K562 (cell line): ENCODE measurements around the gene ZFP3. TPM values are rescaled to one million over a fixed set of nuclear protein-coding genes. Genes with fewer than 3 reads are reported as not detected.

Experiments
- ATAC-seq: fragments of 200-7000 bp; cut with Tn5 transposase; 3 replicates; pipeline ENCODE4 v1.9.1; 2020; ENCODE audit warnings: moderate library complexity
- BruUV-seq: library from RNA; stranded (reverse); fragments of 400-500 nt; replicated peaks from 2 replicates; lab custom pipeline; 2021; lab: Mats Ljungman, UMichigan
- CTCF ChIA-PET: fragments of 300-600 bp; formaldehyde crosslinking; extraction: SDS; loops from one replicate; lab custom pipeline; 2021; ENCODE audit warnings: low intra/inter-chr PET ratio; lab: Yijun Ruan, JAX
- POLR2A ChIA-PET: fragments of 300-600, 350-650 bp; sonication (Branson Sonifier 250); formaldehyde crosslinking; extraction: SDS; loops from one replicate; lab custom pipeline; 2021; ENCODE audit warnings: antibody characterized with exemption, inconsistent platforms; lab: Yijun Ruan, JAX
- DNase-seq, 4 experiments: peaks; one replicate each; pipeline versions ENCODE4 v3.0.0 to v3.0.0-alpha.2; 2011 to 2018; ENCODE audit warnings: low spot score in 3 of 4, mixed read lengths in 3 of 4; ENCODE audit errors: extremely low read depth in 1 of 4
- FAIRE-seq: peaks from 2 replicates; lab custom pipeline; 2011; peaks lifted over from hg19 to GRCh38; lab: Jason Lieb, UNC
- H2AFZ ChIP-seq: 2 replicates; pipeline ENCODE4 v1.6.0; 2011; ENCODE audit warnings: low read depth, low read length, control low read depth, inconsistent platforms
- H3K27ac ChIP-seq: fragments of 200-600 bp; 3 replicates; pipeline ENCODE4 v1.8.0; 2011; ENCODE audit warnings: low read depth, mild to moderate bottlenecking, control low read depth, inconsistent platforms, low read length, moderate library complexity, mixed read lengths; ENCODE audit errors: extremely low read depth
- H3K27me3 ChIP-seq, 2 experiments: fragments of 300-600 bp in 1 of 2; 2 replicates in 1 of 2; 3 replicates in 1 of 2; pipeline versions ENCODE4 v1.6.0 to v1.8.0; 2011; ENCODE audit warnings: inconsistent platforms in 2 of 2, low read length in 2 of 2, mild to moderate bottlenecking in 1 of 2, mixed read lengths in 1 of 2, moderate library complexity in 1 of 2; ENCODE audit not compliant: control insufficient read depth in 2 of 2, insufficient read depth in 2 of 2
- H3K36me3 ChIP-seq: fragments of 300-600 bp; 3 replicates; pipeline ENCODE4 v1.8.0; 2011; ENCODE audit warnings: mild to moderate bottlenecking, low read length, inconsistent platforms; ENCODE audit not compliant: control insufficient read depth, insufficient read depth
- H3K4me1 ChIP-seq, 2 experiments: fragments of 200-600 bp in 1 of 2; replicated peaks in 1 of 2; 2 replicates in 1 of 2; 3 replicates in 1 of 2; pipeline versions ENCODE4 v1.5.1 to v1.8.0; 2011; ENCODE audit warnings: inconsistent platforms in 2 of 2, low read length in 2 of 2, mild to moderate bottlenecking in 1 of 2, mixed read lengths in 1 of 2, moderate library complexity in 1 of 2; ENCODE audit not compliant: control insufficient read depth in 2 of 2, insufficient read depth in 2 of 2
- H3K4me2 ChIP-seq: 2 replicates; pipeline ENCODE4 v1.6.1; 2011; ENCODE audit warnings: low read length, control low read depth, inconsistent platforms, mixed read lengths; ENCODE audit not compliant: insufficient read depth
- H3K4me3 ChIP-seq: fragments of 200-600 bp; sonication (generic), shearing (Covaris generic); 2 replicates; pipeline ENCODE4 v1.5.1; 2016; ENCODE audit warnings: control low read depth, inconsistent platforms
- H3K79me2 ChIP-seq: fragments of 200-600 bp; 3 replicates; pipeline ENCODE4 v1.8.0; 2011; ENCODE audit warnings: low read length, inconsistent platforms; ENCODE audit not compliant: control insufficient read depth, insufficient read depth
- H3K9ac ChIP-seq, 2 experiments: 2 replicates each; pipeline versions ENCODE4 v1.6.0 to v1.6.1; 2011; ENCODE audit warnings: low read depth in 2 of 2, low read length in 2 of 2, control low read depth in 1 of 2, inconsistent platforms in 1 of 2, mild to moderate bottlenecking in 1 of 2, mixed read lengths in 1 of 2; ENCODE audit not compliant: insufficient read depth in 1 of 2
- H3K9me1 ChIP-seq: one replicate; pipeline ENCODE4 v1.6.0; 2011; ENCODE audit warnings: inconsistent platforms, mild to moderate bottlenecking, low read length, moderate library complexity; ENCODE audit not compliant: control insufficient read depth, insufficient read depth
- H3K9me3 ChIP-seq: replicated peaks from 2 replicates; pipeline ENCODE4 v1.5.1; 2011; ENCODE audit warnings: low read depth, low read length, inconsistent platforms; ENCODE audit not compliant: control insufficient read depth, insufficient read depth
- H4K20me1 ChIP-seq: replicated peaks from 2 replicates; pipeline ENCODE4 v1.6.1; 2011; ENCODE audit warnings: low read length, inconsistent platforms, mixed read lengths; ENCODE audit not compliant: control insufficient read depth, insufficient read depth
- ETS2 ChIP-seq: IDR thresholded peaks from 2 replicates; pipeline ENCODE4 v1.6.1; 2016; ENCODE audit warnings: borderline replicate concordance, missing genetic modification characterization, mild to moderate bottlenecking, moderate library complexity, missing compliant biosample characterization; ENCODE audit not compliant: poor library complexity, severe bottlenecking
- EWSR1 ChIP-seq: fragments of 450-650 bp; IDR thresholded peaks from 2 replicates; pipeline ENCODE4 v1.6.1; 2018; ENCODE audit warnings: borderline replicate concordance, mild to moderate bottlenecking, low read depth, moderate library complexity; ENCODE audit not compliant: partially characterized antibody
- OTX1 ChIP-seq: fragments of 450-650 bp; formaldehyde crosslinking; IDR thresholded peaks from 2 replicates; pipeline ENCODE4 v1.4.0; 2022; ENCODE audit warnings: mild to moderate bottlenecking
- RBM17 ChIP-seq: fragments of 200-400 bp; formaldehyde crosslinking; IDR thresholded peaks from 2 replicates; pipeline ENCODE4 v1.6.1; 2017; ENCODE audit warnings: low read depth, mild to moderate bottlenecking, low read length, borderline replicate concordance
- SMAD3 ChIP-seq: fragments of 450-650 bp; formaldehyde crosslinking; conservative IDR thresholded peaks from 2 replicates; pipeline ENCODE4 v1.4.0; 2020; ENCODE audit warnings: mild to moderate bottlenecking
- SRF ChIP-seq, 2 experiments: fragments of 250-450, 450-650 bp in 1 of 2; sonication (Bioruptor Pico) in 1 of 2; sonication (generic) in 1 of 2; formaldehyde crosslinking; IDR thresholded peaks; 2 replicates each; pipeline versions ENCODE4 v1.5.0 to v1.5.1; 2020 to 2022; ENCODE audit warnings: mild to moderate bottlenecking in 1 of 2, missing genetic modification reagents in 1 of 2
- ZNF274 ChIP-seq: IDR thresholded peaks from 2 replicates; pipeline ENCODE4 v1.6.1; 2011; ENCODE audit warnings: low read depth, mild to moderate bottlenecking, low read length, moderate library complexity, borderline replicate concordance
- ZNF449 ChIP-seq: fragments of 250-450 bp; sonication (Bioruptor Pico); IDR thresholded peaks from 2 replicates; pipeline ENCODE4 v1.8.0; 2022; ENCODE audit warnings: moderate library complexity, mild to moderate bottlenecking, inconsistent platforms
- WGBS: fragments of 100-300 bp; shearing (Covaris generic); methylation state at CpG from one replicate; pipeline ENCODE4 v1.1.6; 2016; ENCODE audit warnings: low coverage, mixed read lengths; ENCODE audit not compliant: insufficient coverage; ENCODE audit errors: missing lambda C conversion rate; 5-methylcytosine and 5-hydroxymethylcytosine counted together
- in situ Hi-C: fragments of 300-500 bp; cut with MboI; formaldehyde crosslinking; loops from 4 replicates; pipeline ENCODE4 v1.15.0; 2018; ENCODE audit warnings: inconsistent platforms, mixed read lengths
- intact Hi-C: fragments of 100-400 bp; cut with micrococcal nuclease; formaldehyde crosslinking; loops from 2 replicates; pipeline ENCODE4 v1.14.2; 2022
- polyA plus RNA-seq, 8 experiments: library from polyadenylated mRNA; depleted of rRNA in 4 of 8; stranded (reverse) in 5 of 8; unstranded in 3 of 8; fragments of >200 nt; fragmentation: Nextera tagmentation in 2 of 8; fragmentation: Illumina TruSeq in 1 of 8; extraction: Ambion mirVana in 2 of 8; extraction: Trizol in 1 of 8; gene quantifications; 2 replicates each; pipeline versions ENCODE4 v1.2.1 to v1.2.3, GENCODE V29; 2011 to 2014; ENCODE audit warnings: inconsistent platforms in 1 of 8, missing spikeins in 1 of 8
- total RNA-seq, 7 experiments: library from RNA; depleted of rRNA in 6 of 7; stranded (reverse); fragments of >200 nt in 6 of 7; fragmentation: Illumina TruSeq in 2 of 7; extraction: Trizol in 2 of 7; gene quantifications; 2 replicates each; pipeline versions ENCODE4 v1.2.1 to v1.2.3, GENCODE V29; 2011 to 2021; ENCODE audit warnings: low replicate concordance in 1 of 7

The ZFP3 gene
- total and polyA plus RNA-seq, 9 of the 15 experiments (the other 6 are each of a cell fraction or from before 2014, with no cell fraction given) = 0.04 TPM; not detected in 8

GRCh38 chr17:5092218-5093010 is 14.1 kb downstream of the ZFP3 start:
- ChIA-PET CTCF (no interaction called here), POLR2A (no interaction called here)
- H3K27ac ChIP-seq = no peak overlapping the region
- DNase-seq (no peak), ATAC-seq (no peak)
- H3K9me1 ChIP-seq = no peaks in the 10 kb centered on the region
- no peak overlapping the region for H3K4me3 ChIP-seq
- peaks cover 6% of the 10 kb centered on the region; the same call in 1 of the 2 replicates for H3K9me3 ChIP-seq
- in situ Hi-C loops = no loop called here
- no TSS peak for BruUV-seq
- H2AFZ ChIP-seq = no peak overlapping the region
- H3K4me1 ChIP-seq = no peaks in the 10 kb centered on the region
- H3K36me3 ChIP-seq = no peaks in the 10 kb centered on the region
- H3K27me3 ChIP-seq = peaks cover 4 to 7% of the 10 kb centered on the region in 2 experiments; a peak in 2 of 5 replicates
- TF ChIP-seq SMAD3 = no peak
- TF ChIP-seq SRF (CRISPR knock-in tag; IDR thresholded peaks at IDR 0.05) = no peak
- peak; percentile 94 for TF ChIP-seq ZNF274
- no peak for TF ChIP-seq RBM17
- no peak for TF ChIP-seq EWSR1
- no peak for TF ChIP-seq ZNF449 (CRISPR knock-in tag)
- TF ChIP-seq ETS2 (tag) = no peak
- no peak for TF ChIP-seq OTX1 (CRISPR knock-in tag)
- TF ChIP-seq, all 486 proteins: peak for 1
- Histone ChIP-seq H4K20me1 (no peaks in the 10 kb centered on the region), H3K4me2 (no peak overlapping the region), H3K9ac (no peak overlapping the region), H3K79me2 (no peaks in the 10 kb centered on the region)
- intact Hi-C loops = no loop called here
- FAIRE-seq = no peak
- 2% methylated on average over 6 of the region's 6 CpGs for WGBS
